Bladder microvascular endothelial cell (primary cell): ENCODE data around the gene DEAF1. TPM values are rescaled to one million over a fixed set of nuclear protein-coding genes. Genes with fewer than 3 reads are reported as not detected.

Experiments used
- total RNA-seq: library from RNA; depleted of rRNA; stranded (reverse); fragments of >200 nt; gene quantifications from 2 replicates; pipeline ENCODE4 v1.2.3, GENCODE V29; 2014

The DEAF1 gene
- total RNA-seq: 26.9 and 27.6 TPM in 2 replicates

GRCh38 chr11:694563-695287, at the start of gene DEAF1:
DEAF1 (minus strand) TSS chr11:695222; CDS start chr11:695047, 175 bp downstream.

GRCh38 chr11:705646-706438, 10.8 kb upstream of the DEAF1 start, which contains the start of gene EPS8L2:
EPS8L2 (plus strand) TSS chr11:706231; CDS start chr11:709408, 3,177 bp downstream.

DNA sequence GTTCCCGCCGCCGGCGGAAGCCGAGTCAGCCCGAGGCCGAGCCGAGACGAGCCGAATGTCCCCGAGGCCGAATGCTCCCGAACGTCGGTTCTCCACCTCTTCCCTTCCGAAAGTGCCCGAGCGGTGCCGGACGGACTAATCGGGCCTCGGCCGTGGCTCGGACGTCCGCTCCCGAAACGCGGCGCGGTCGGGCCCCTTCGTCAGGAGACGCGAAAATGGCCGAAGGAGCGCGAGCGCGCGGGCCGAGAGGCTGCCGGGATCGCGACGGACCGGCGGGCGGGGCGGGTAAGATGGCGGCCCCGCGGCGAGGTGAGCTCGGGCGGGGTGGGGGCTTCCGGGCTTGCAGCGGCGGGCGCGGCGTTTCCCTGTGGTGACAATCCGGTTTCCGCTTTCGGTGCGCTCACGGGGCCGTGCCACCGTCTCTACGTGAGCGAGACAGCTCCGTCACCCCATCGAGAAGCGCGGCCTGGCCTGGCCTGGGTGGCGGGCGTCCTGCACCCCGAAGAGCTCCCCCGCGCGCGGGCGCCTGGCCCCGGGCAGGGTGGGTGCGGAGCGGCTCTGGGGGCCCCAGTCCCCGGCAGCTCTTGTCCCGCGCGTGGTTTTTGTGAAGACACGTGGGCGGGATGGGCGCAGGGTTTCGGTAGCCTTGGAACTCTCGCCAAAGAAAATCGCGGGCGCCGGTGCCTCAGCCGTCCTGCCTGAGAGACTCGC, 671 bp upstream of the DEAF1 start, which contains the start of gene TMEM80:
TSS of gene TMEM80 (plus strand) at position 279 of the 711 bp plus-strand sequence. CDS start at position 291, 12 bp downstream.

GRCh38 chr11:636511-637332, 58.3 kb downstream of the DEAF1 start, which contains the start of gene DRD4:
DRD4 (plus strand) TSS chr11:637269; CDS start chr11:637305, 36 bp downstream.

DNA sequence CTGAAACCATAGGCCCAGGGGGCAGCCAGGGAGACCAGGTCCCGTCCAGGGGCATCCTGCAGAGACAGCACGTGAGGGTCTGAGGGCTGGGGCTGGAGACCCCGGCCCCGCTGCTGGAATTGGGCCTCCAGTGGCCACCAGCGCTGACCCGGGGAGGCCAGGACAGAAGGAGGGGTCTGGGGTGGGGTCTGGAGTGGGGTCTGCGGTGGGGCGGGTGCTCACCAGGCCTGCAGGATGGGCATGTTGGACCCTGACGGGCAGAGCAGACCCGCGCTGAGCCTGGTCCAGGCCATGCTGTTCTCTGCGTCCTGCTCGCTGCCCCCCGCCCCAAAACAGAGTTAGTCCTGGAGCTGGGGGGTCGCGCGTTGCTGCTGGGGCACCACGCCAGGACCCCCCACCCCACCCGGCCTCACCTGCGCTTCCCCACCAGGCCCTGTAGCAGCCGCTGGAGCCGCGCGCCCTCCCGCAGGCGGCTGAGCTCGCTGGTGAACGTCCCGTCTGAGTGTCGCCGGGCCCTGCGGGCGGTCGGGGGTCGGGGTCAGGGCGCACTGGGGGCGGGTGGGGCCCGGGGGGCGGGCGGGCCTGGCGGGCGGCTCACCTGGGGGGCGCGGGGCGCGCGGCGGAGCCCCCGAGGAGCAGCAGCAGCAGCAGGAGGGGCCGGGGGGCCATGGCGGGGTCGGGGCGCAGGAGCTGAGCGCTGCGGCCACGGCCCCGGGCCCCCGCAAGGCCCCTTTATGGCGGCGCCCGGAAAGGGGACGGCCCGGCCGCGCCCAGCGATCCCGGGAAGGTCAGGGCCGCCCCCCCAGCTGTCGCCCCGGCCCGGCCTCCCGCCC, 68.3 kb downstream of the DEAF1 start, which contains the start of gene SCT:
TSS of gene SCT (minus strand) at position 707 of the 833 bp plus-strand sequence. CDS start at position 669, 38 bp downstream.

DNA sequence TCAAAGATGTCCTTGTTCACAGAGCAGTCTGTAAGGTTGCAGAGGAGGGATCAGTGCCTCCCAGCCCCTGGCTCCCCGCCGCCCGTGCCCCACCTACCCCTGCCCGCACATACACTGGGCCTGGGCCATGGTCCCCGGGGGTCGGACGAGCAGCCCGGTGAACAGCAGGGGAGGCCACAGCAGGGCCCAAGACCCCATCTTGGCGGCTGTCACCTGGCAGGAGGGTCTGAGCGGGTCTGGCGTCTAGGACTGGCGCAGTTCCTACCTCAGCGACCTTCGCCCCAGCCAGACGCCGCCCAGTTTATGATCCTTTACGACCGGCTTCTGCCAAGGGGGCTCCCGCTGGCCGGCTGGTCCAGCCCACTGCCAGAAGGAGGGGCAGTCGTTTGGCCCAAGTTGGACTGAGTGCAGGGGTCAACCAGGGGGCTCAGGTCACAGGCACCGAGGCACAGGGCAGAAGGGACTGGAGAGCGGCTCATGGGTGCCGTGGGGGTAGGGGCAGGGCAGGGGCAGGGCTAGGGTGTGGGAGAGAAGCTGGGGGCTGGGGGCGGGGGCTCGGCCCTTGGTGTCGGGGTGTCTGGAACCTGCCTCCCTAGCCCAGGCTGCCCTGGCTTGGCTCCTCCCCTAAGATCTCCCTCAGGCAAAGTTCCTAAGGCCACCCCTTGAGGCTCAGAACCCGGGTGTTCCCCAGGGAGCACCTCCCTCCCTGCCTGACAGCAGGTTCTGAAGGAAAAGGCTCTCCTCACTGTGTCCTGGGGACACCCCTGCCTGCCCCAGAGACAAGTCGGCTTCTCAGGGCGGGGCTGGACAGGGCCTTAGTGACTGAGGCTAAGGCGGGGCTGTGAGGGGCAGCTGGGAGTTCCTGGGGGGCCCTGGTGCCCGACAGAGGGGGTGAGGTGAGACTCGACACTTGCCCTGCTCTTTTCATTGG, 70.1 kb downstream of the DEAF1 start, which contains the start of gene CDHR5:
TSS of gene CDHR5 (minus strand) at position 251 of the 931 bp plus-strand sequence. CDS start at position 198, 53 bp downstream.

GRCh38 chr11:615504-616319, 79.3 kb downstream of the DEAF1 start, which contains the start of gene IRF7:
IRF7 (minus strand) TSS chr11:615950; CDS start chr11:615364, 586 bp downstream.

Other genes with a start within 250 kb of the DEAF1 start
- 22.2 and 37.3 TPM in 2 replicates for gene PTDSS2, start 244.9 kb downstream of the DEAF1 start, total RNA-seq
- gene RNH1, start 188.0 kb downstream of the DEAF1 start, total RNA-seq: 206 and 271 TPM in 2 replicates
- gene HRAS, start 159.6 kb downstream of the DEAF1 start, total RNA-seq: 65.3 and 82.4 TPM in 2 replicates
- gene LRRC56, start 157.7 kb downstream of the DEAF1 start, total RNA-seq: 0.32 and 1.2 TPM in 2 replicates
- 1.2 and 1.8 TPM in 2 replicates for gene LMNTD2, start 134.5 kb downstream of the DEAF1 start, total RNA-seq
- gene RASSF7, start 134.3 kb downstream of the DEAF1 start, total RNA-seq: 16.4 and 16.5 TPM in 2 replicates
- gene PHRF1, start 118.8 kb downstream of the DEAF1 start, total RNA-seq: 19.9 and 33.0 TPM in 2 replicates
- 13.1 and 17.6 TPM in 2 replicates for gene IRF7, start 79.3 kb downstream of the DEAF1 start, total RNA-seq
- not detected in 2 replicates for gene CDHR5, start 70.3 kb downstream of the DEAF1 start, total RNA-seq
- not detected in 2 replicates for gene SCT, start 68.0 kb downstream of the DEAF1 start, total RNA-seq
- gene DRD4, start 58.0 kb downstream of the DEAF1 start, total RNA-seq: not detected in 2 replicates
- gene TMEM80, start 594 bp upstream of the DEAF1 start, total RNA-seq: 6.5 and 6.9 TPM in 2 replicates
- 3.4 and 5.0 TPM in 2 replicates for gene EPS8L2, start 11.0 kb upstream of the DEAF1 start, total RNA-seq
- 112 and 136 TPM in 2 replicates for gene TALDO1, start 52.2 kb upstream of the DEAF1 start, total RNA-seq
- 20.7 and 24.2 TPM in 2 replicates for gene GATD1, start 82.3 kb upstream of the DEAF1 start, total RNA-seq
- gene CEND1, start 94.9 kb upstream of the DEAF1 start, total RNA-seq: not detected in 2 replicates
- 6.3 and 11.2 TPM in 2 replicates for gene SLC25A22, start 103.1 kb upstream of the DEAF1 start, total RNA-seq
- 5.7 and 9.0 TPM in 2 replicates for gene PIDD1, start 110.0 kb upstream of the DEAF1 start, total RNA-seq
- 246 and 250 TPM in 2 replicates for gene RPLP2, start 114.7 kb upstream of the DEAF1 start, total RNA-seq
- gene PNPLA2, start 123.7 kb upstream of the DEAF1 start, total RNA-seq: 19.8 and 44.4 TPM in 2 replicates
- gene CRACR2B, start 132.7 kb upstream of the DEAF1 start, total RNA-seq: 11.1 and 12.3 TPM in 2 replicates
- 375 and 945 TPM in 2 replicates for gene CD151, start 137.7 kb upstream of the DEAF1 start, total RNA-seq
- gene POLR2L, start 147.3 kb upstream of the DEAF1 start, total RNA-seq: 154 and 265 TPM in 2 replicates
- gene TSPAN4, start 147.6 kb upstream of the DEAF1 start, total RNA-seq: 131 and 142 TPM in 2 replicates
- 26.4 and 52.3 TPM in 2 replicates for gene CHID1, start 215.6 kb upstream of the DEAF1 start, total RNA-seq
- gene AP2A2, start 230.6 kb upstream of the DEAF1 start, total RNA-seq: 27.5 and 46.4 TPM in 2 replicates